Adrenal gland (tissue), 12 donors: ENCODE data around the gene IL6R. TPM values are rescaled to one million over a fixed set of nuclear protein-coding genes. Genes with fewer than 3 reads are reported as not detected.

ENCODE experiments used
- DNase-seq, 7 donors: peaks; one replicate each; pipeline ENCODE4 v3.0.0-alpha.2; 2019 to 2020
- H3K27ac ChIP-seq, 5 donors: fragments of 200-600 bp; sonication (generic) in 4 of 5; 1 replicate in 3 of 5; 2 replicates in 2 of 5; pipeline versions ENCODE4 v1.5.1 to v1.8.0; 2016 to 2020; ENCODE audit warnings: mild to moderate bottlenecking in 1 of 5
- H3K27me3 ChIP-seq: fragments of 200-600 bp; 2 replicates; pipeline ENCODE4 v1.8.0; 2021
- H3K36me3 ChIP-seq, 2 donors: fragments of 200-600 bp; replicated peaks in 1 of 2; 1 replicate in 1 of 2; 2 replicates in 1 of 2; pipeline versions ENCODE4 v1.5.1 to v1.8.0; 2018 to 2022
- H3K4me1 ChIP-seq, 2 donors: fragments of 200-600 bp; replicated peaks in 1 of 2; 1 replicate in 1 of 2; 2 replicates in 1 of 2; pipeline versions ENCODE4 v1.5.1 to v1.8.0; 2018 to 2021
- H3K4me3 ChIP-seq, 4 donors: fragments of 200-600 bp; sonication (generic) in 3 of 4; one replicate each; pipeline ENCODE4 v1.5.1; 2016 to 2018
- H3K9me3 ChIP-seq, 3 donors: fragments of 200-600 bp; sonication (generic) in 1 of 3; replicated peaks in 1 of 3; 1 replicate in 2 of 3; 2 replicates in 1 of 3; pipeline versions ENCODE4 v1.5.1 to v1.8.0; 2016 to 2021
- POLR2A ChIP-seq, 2 donors: fragments of 450-650 bp; IDR thresholded peaks; one replicate each; pipeline ENCODE4 v1.6.1; 2017; ENCODE audit warnings: antibody characterized with exemption in 2 of 2, mild to moderate bottlenecking in 2 of 2, moderate library complexity in 1 of 2
- WGBS, 4 donors: extraction: QIAGEN DNeasy Blood & Tissue Kit in 2 of 4; methylation state at CpG; one replicate each; pipeline versions ENCODE4 v1.1.5 to v1.1.7; 2013 to 2017; 5-methylcytosine and 5-hydroxymethylcytosine counted together
- intact Hi-C, 2 donors: fragments of 100-400 bp; cut with DNase I; formaldehyde crosslinking; loops; one replicate each; pipeline versions ENCODE4 v1.14.1 to v1.15.0; 2022 to 2023
- polyA plus RNA-seq, 3 donors: library from polyadenylated mRNA; stranded (reverse); fragments of 200-250 nt in 2 of 3; fragments of 350-450 nt in 1 of 3; fragmentation: Illumina TruSeq in 1 of 3; extraction: RNeasy Lipid Tissue Mini Kit (QIAGEN cat#74804) in 1 of 3; gene quantifications; one replicate each; pipeline ENCODE4 v1.2.3, GENCODE V29; 2013 to 2014
- total RNA-seq, 9 donors: library from RNA; depleted of rRNA in 4 of 9; stranded (reverse); fragments of >200 nt in 4 of 9; fragments of 120-200 nt in 1 of 9; fragmentation: NEBNext Ultra II Directional in 1 of 9; extraction: Animal tissue kit (Norgen Biotek cat#: 25700) in 1 of 9; gene quantifications; one replicate each; pipeline versions ENCODE4 v1.1.0 to v1.2.4, GENCODE V29; 2013 to 2023
- TF ChIP-seq, protein P1 (sequence below), 6 experiments: fragments of 450-650 bp in 4 of 6; fragments of 200-600 bp in 2 of 6; sonication (generic) in 1 of 6; IDR thresholded peaks; 1 replicate in 5 of 6; 2 replicates in 1 of 6; pipeline versions ENCODE4 v1.5.1 to v1.8.0; 2016 to 2021; ENCODE audit warnings: antibody characterized with exemption in 6 of 6, mild to moderate bottlenecking in 2 of 6, moderate library complexity in 1 of 6
- donor health status: healthy with polysubstance abuse.
- donor health status: Bipolar disorder and iron deficiency.
- donor health status: DM: yes; HTN: yes; CAD: no.
- donor health status: DM: no; HTN: no; CAD: no.
- donor health status: DM: no; HTN: no; CAD: no.
- donor health status: DM: yes; HTN: yes; CAD: no.

IL6R gene
- total and polyA plus RNA-seq, 12 donors: 4.4 to 43.0 (median 13.6) TPM

DNA sequence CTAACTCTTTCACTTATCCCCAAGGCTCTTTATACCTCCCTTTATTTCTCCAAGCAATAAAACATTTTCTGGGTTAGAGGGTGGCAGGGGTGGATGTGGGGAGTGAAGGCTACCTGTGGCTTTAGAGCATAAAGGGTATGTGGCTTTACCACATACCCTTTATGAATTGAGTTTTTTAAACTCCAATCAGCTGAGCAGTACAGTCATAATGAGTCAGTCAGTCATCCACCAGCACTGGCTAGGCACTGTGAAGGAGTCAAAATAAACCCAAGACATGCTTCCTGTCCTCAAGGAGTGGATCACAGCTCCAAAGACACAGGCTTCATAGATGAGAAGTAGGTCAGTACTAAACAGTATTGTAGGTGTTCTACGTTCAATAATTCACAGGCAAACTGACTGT is 94.3 kb downstream of the IL6R start:
- Histone ChIP-seq H3K36me3 (no peaks in the 10 kb centered on the region), H3K4me1 (peaks cover 19 to 57% of the 10 kb centered on the region in 2 donors), H3K9me3 (no peaks in the 10 kb centered on the region), H3K27me3 (no peaks in the 10 kb centered on the region), H3K4me3 (no peak overlapping the region), H3K27ac (no peak overlapping the region)
- no peak for DNase-seq
- 67 to 87% (median 76%) methylated on average over 1 of the region's 1 CpG for WGBS, 4 donors
- intact Hi-C loops: no loop called here
- TF ChIP-seq POLR2A (IDR thresholded peaks at IDR 0.05): no peak
- TF ChIP-seq, protein P1, sequence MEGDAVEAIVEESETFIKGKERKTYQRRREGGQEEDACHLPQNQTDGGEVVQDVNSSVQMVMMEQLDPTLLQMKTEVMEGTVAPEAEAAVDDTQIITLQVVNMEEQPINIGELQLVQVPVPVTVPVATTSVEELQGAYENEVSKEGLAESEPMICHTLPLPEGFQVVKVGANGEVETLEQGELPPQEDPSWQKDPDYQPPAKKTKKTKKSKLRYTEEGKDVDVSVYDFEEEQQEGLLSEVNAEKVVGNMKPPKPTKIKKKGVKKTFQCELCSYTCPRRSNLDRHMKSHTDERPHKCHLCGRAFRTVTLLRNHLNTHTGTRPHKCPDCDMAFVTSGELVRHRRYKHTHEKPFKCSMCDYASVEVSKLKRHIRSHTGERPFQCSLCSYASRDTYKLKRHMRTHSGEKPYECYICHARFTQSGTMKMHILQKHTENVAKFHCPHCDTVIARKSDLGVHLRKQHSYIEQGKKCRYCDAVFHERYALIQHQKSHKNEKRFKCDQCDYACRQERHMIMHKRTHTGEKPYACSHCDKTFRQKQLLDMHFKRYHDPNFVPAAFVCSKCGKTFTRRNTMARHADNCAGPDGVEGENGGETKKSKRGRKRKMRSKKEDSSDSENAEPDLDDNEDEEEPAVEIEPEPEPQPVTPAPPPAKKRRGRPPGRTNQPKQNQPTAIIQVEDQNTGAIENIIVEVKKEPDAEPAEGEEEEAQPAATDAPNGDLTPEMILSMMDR (IDR thresholded peaks at IDR 0.05): no peak

GRCh38 chr1:154500533-154500932 is 95.4 kb downstream of the IL6R start:
- H3K36me3 ChIP-seq: no peaks in the 10 kb centered on the region
- H3K4me3 ChIP-seq: peak overlapping the region in 2 of 4 donors; percentile 43 to 53
- peaks cover 19 to 50% of the 10 kb centered on the region in 2 donors for H3K4me1 ChIP-seq
- DNase-seq: no peak
- no peak for TF ChIP-seq POLR2A (IDR thresholded peaks at IDR 0.05)
- TF ChIP-seq, protein P1 (IDR thresholded peaks at IDR 0.05): no peak
- no peaks in the 10 kb centered on the region for H3K27me3 ChIP-seq
- intact Hi-C loops: no loop called here
- no peak overlapping the region for H3K27ac ChIP-seq
- no peaks in the 10 kb centered on the region for H3K9me3 ChIP-seq
- 79 to 89% (median 80%) methylated on average over 8 of the region's 8 CpGs for WGBS, 4 donors

- Histone ChIP-seq H3K9me3 (no peaks in the 10 kb centered on the region), H3K27ac (peak overlapping the region in 3 of 5 donors; percentile 55 to 83 (median 75)), H3K4me1 (peaks cover 16 to 45% of the 10 kb centered on the region in 2 donors), H3K4me3 (peak overlapping the region in 2 of 4 donors; percentile 43 to 53), H3K27me3 (no peaks in the 10 kb centered on the region), H3K36me3 (no peaks in the 10 kb centered on the region)
- TF ChIP-seq, protein P1 (IDR thresholded peaks at IDR 0.05): peak in 1 of 6 experiments; percentile 5
- peak in 1 of 2 donors; percentile 40 for TF ChIP-seq POLR2A (IDR thresholded peaks at IDR 0.05)
- peak; percentile 61 to 69 (median 63) for DNase-seq
- intact Hi-C loops: no loop called here
- WGBS, 4 donors: 2 to 26% (median 16%) methylated on average over 4 to 54 of the region's 54 CpGs
Observed at GRCh38 chr1:154501423-154502065, 96.4 kb downstream of the IL6R start.

GRCh38 chr1:154502066-154502743 is 97.1 kb downstream of the IL6R start, which contains the start of the genes SHE and TDRD10:
Gene SHE, minus strand, starts transcription at chr1:154502412. Its CDS starts 386 bp downstream, at chr1:154502026.
Gene TDRD10, plus strand, starts transcription at chr1:154502219. Its CDS starts 4,685 bp downstream, at chr1:154506904.
- no peaks in the 10 kb centered on the region for H3K27me3 ChIP-seq
- WGBS, 4 donors: 1 to 3% (median 2%) methylated on average over 19 to 90 of the region's 90 CpGs
- H3K36me3 ChIP-seq: no peaks in the 10 kb centered on the region
- TF ChIP-seq, protein P1 (IDR thresholded peaks at IDR 0.05): no peak
- no peak for TF ChIP-seq POLR2A (IDR thresholded peaks at IDR 0.05)
- peak within 1 kb of the TSS in 2 of 4 donors; percentile 43 to 53 for H3K4me3 ChIP-seq
- no peaks in the 10 kb centered on the region for H3K9me3 ChIP-seq
- intact Hi-C loops: no loop called here
- DNase-seq: peak in 6 of 7 donors; percentile 20 to 57 (median 42)
- H3K4me1 ChIP-seq: peaks cover 9 to 39% of the 10 kb centered on the region in 2 donors
- peak within 1 kb of the TSS in 3 of 5 donors; percentile 55 to 83 (median 75) for H3K27ac ChIP-seq
